Immature natural killer cell (primary cell): ENCODE measurements around the gene ZNF808. TPM values are rescaled to one million over a fixed set of nuclear protein-coding genes. Genes with fewer than 3 reads are reported as not detected.

Experiments
- polyA plus RNA-seq, 3 donors: library from polyadenylated mRNA; unstranded; fragments of 300-500 nt; fragmentation: Illumina TruSeq; gene quantifications; one replicate each; pipeline ENCODE4 v1.2.3, GENCODE V29; 2021

ZNF808 gene
- polyA plus RNA-seq, 3 donors from 2014 or later = 12.4 to 16.6 TPM; not detected in 1

Other genes with a start within 250 kb of the ZNF808 start
- gene ZNF480, start 230.5 kb upstream of the ZNF808 start, polyA plus RNA-seq = 10 to 100 TPM; 12.4 to 22.4 (median 22.0) TPM
- 1 to 10 TPM in 1 of 3 donors, under 1 TPM in 1, not detected in 1; 0.63 to 1.3 TPM for gene ZNF610, start 191.4 kb upstream of the ZNF808 start, polyA plus RNA-seq
- gene ZNF880, start 157.7 kb upstream of the ZNF808 start, polyA plus RNA-seq = 10 to 100 TPM; 27.3 to 30.1 (median 29.1) TPM
- 10 to 100 TPM in 2 of 3 donors, 1 to 10 TPM in 1; 9.9 to 15.2 (median 12.0) TPM for gene ZNF528, start 129.8 kb upstream of the ZNF808 start, polyA plus RNA-seq
- gene ZNF534, start 98.5 kb upstream of the ZNF808 start, polyA plus RNA-seq = not detected
- gene ZNF578, start 74.1 kb upstream of the ZNF808 start, polyA plus RNA-seq = 1 to 10 TPM; 2.0 to 8.3 (median 4.1) TPM
- 10 to 100 TPM in 2 of 3 donors, 1 to 10 TPM in 1; 2.7 to 25.1 (median 13.3) TPM for gene ZNF701, start 42.6 kb downstream of the ZNF808 start, polyA plus RNA-seq
- gene ZNF83, start 110.7 kb downstream of the ZNF808 start, polyA plus RNA-seq = 10 to 100 TPM in 1 of 3 donors, 1 to 10 TPM in 2; 5.2 to 19.1 (median 8.3) TPM
- 10 to 100 TPM; 18.4 to 75.2 (median 27.4) TPM for gene ZNF611, start 207.4 kb downstream of the ZNF808 start, polyA plus RNA-seq